Measurements from ENCODE around the gene ANKRD18B. TPM values are rescaled to one million over a fixed set of nuclear protein-coding genes. Genes with fewer than 3 reads are reported as not detected.
"Not testable (repeated sequence)": the region's sequence is repeated elsewhere in the genome, so short reads cannot be mapped to it uniquely, and the experiment has no call there.

The ANKRD18B gene
- total RNA-seq, 1 experiment from 2014 or later = 23.4 TPM

DNA sequence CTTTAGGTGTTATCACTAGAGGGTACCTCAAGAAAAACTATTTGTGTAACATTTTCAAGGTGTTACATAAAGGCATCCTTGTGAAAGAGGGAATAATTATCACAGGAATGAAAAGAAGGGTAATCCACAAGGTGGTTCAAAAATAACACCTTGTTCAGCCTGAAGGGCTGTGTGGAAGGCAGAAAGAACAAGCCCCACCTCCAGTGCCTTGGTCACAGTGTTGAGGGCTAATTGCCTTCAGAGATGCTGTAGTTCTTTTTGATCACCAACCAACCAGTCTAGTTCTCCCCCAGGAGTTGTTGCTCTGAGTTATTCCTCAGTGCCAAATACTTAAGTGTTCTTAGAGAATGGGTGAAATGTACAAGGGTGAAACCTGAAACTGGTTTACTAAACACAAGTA is 43.7 kb downstream of the ANKRD18B start:
- not testable (repeated sequence) for DNase-seq; H3K4me1 ChIP-seq; H3K4me3 ChIP-seq; H3K27me3 ChIP-seq; H3K9me3 ChIP-seq (replicated peaks); H3K27ac ChIP-seq; H3K36me3 ChIP-seq

DNA sequence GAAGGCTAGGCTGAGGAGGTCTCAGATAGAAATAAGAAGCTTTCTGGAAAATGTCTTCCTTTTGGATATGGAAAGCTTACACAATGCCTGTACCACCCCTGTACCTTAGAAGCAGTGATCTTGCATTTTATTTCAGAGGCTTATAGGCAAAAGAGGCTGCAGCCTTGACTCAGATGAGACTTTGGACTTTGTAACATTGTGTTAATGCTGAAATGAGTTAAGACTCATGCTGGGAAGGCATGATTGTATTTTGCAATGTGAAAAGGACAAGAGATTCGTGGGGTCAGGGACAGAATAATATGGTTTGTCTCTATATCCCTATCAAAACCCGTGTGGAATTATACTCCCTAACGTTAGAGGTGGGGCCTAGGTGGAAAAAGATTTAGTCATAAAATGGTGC is 53.7 kb downstream of the ANKRD18B start:
- not testable (repeated sequence) for DNase-seq; H3K4me1 ChIP-seq; H3K27ac ChIP-seq; H3K27me3 ChIP-seq; H3K9me3 ChIP-seq (replicated peaks); H3K4me3 ChIP-seq; H3K36me3 ChIP-seq

DNA sequence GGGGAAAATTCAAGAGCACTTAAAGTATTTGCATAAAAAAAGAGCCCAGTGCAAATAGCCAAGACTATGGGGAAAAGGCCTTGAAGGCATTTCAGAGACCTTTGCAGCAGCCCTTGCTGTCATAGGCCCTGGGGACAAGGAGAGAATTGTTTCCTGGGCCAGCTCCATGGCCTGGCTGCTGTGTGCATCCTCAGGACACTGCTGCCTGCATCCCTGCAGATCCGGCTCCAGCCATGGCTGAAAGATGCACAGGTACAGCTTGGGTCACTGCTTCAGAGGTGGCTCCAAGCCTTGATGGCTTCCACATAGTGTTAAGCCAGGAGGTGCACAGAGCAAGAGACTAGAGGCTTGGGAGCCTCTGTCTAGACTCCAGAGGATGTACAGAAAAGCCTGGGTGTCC is 55.9 kb downstream of the ANKRD18B start:
- H3K27me3 ChIP-seq; H3K4me1 ChIP-seq; H3K4me3 ChIP-seq; H3K36me3 ChIP-seq; DNase-seq; H3K27ac ChIP-seq; H3K9me3 ChIP-seq (replicated peaks): not testable (repeated sequence)

DNA sequence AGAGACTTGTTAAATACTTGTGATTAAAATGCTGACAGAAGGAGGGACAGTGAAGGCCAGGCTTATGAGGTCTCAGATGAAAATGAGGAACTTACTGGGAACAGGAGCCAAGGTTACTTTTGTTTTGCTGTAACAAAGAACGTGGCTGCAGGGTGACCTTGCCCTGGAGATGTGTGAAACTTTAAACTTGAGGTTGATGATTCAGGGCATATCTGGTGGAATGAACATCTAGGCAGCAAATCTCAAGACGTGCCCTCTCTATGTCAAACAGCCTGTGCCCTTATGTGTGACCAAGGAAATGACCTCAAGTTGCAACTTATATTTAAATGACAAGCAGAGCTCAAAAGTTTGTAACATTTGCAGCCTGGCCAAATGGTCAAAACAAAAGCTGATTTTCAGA is 58.6 kb downstream of the ANKRD18B start:
- H3K4me3 ChIP-seq; H3K36me3 ChIP-seq; H3K9me3 ChIP-seq (replicated peaks); H3K4me1 ChIP-seq; DNase-seq; H3K27ac ChIP-seq; H3K27me3 ChIP-seq: not testable (repeated sequence)

- not testable (repeated sequence) for H3K27ac ChIP-seq; H3K27me3 ChIP-seq; H3K36me3 ChIP-seq; H3K4me3 ChIP-seq; H3K9me3 ChIP-seq (replicated peaks); H3K4me1 ChIP-seq; DNase-seq
Measured at GRCh38 chr9:33586128-33586527, 62.1 kb downstream of the ANKRD18B start.

DNA sequence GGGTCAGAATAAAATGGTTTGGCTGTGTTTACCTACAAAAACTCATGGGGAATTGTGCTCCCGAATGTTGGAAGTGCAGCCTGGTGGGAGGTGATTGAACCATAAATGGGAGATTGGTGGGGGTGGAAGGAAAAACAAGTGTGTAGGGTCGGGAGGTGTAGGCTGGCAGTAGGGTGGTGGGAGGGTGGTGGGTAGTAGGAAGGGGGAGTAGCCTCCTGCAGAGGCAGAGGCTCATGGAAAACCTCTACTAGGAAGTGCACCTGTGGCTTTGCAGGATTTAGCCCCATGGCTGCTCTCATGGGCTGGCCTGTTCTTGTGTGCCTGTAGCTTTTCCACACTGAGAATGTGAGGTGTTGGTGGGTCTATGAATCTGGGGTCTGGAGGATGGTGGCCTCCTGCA is 63.7 kb downstream of the ANKRD18B start:
- not testable (repeated sequence) for H3K9me3 ChIP-seq (replicated peaks); DNase-seq; H3K4me3 ChIP-seq; H3K4me1 ChIP-seq; H3K27me3 ChIP-seq; H3K27ac ChIP-seq; H3K36me3 ChIP-seq

DNA sequence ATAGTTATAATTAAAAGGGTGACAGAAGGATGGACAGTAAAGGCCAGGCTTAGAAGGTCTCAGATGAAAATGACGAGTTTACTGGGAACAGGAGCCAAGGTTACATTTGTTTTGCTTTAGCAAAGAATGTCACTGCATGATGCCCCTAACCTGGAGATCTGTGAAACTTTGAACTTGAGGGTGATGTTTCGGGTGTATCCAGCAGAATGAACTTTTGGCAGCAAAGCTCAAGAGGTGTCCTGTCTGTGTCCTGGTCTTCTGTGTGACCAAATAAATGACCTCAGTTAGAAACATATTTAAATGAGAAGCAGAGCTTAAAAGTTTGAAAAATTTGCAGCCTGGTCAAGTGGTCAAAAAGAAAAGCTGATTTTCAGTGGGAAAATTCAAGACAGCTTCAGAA is 64.8 kb downstream of the ANKRD18B start:
- DNase-seq, H3K4me3 ChIP-seq: not testable (repeated sequence)

GRCh38 chr9:33590857-33591256 is 66.8 kb downstream of the ANKRD18B start:
- not testable (repeated sequence) for H3K9me3 ChIP-seq (replicated peaks); H3K4me1 ChIP-seq; H3K4me3 ChIP-seq; H3K27me3 ChIP-seq; H3K36me3 ChIP-seq; H3K27ac ChIP-seq; DNase-seq

More for the DNA sequence above, 64.8 kb downstream of the ANKRD18B start:
- not testable (repeated sequence) for H3K27ac ChIP-seq; H3K9me3 ChIP-seq (replicated peaks); H3K27me3 ChIP-seq; H3K4me1 ChIP-seq; H3K36me3 ChIP-seq

DNA sequence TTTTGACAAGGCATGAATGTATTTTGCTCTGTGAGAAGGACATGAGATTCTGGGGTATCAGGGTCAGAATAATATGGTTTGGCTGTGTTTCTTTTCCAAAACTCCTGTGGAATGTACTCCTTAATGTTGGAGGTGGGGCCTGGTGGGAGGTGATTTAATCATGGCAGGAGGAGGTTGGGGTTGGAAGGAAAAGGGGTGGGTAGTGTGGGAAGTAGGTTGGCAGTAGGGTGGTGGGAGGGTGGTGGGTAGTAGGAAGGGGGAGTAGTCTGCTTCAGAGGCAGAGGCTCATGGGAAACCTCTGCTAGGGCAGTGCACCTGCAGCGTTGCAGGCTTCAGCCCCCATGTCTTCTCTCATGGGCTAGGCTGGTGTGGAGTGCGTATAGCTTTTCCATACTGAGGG is 72.9 kb downstream of the ANKRD18B start:
- DNase-seq; H3K27me3 ChIP-seq; H3K9me3 ChIP-seq (replicated peaks); H3K27ac ChIP-seq; H3K36me3 ChIP-seq; H3K4me3 ChIP-seq; H3K4me1 ChIP-seq: not testable (repeated sequence)

- DNase-seq; H3K9me3 ChIP-seq (replicated peaks); H3K4me1 ChIP-seq; H3K4me3 ChIP-seq; H3K36me3 ChIP-seq; H3K27ac ChIP-seq; H3K27me3 ChIP-seq: not testable (repeated sequence)
Measured at GRCh38 chr9:33597386-33597785, 73.3 kb downstream of the ANKRD18B start.

- not testable (repeated sequence) for H3K4me3 ChIP-seq; H3K4me1 ChIP-seq; H3K27me3 ChIP-seq; H3K9me3 ChIP-seq (replicated peaks); H3K36me3 ChIP-seq; H3K27ac ChIP-seq; DNase-seq
Measured at GRCh38 chr9:33598796-33599379, 74.8 kb downstream of the ANKRD18B start.

DNA sequence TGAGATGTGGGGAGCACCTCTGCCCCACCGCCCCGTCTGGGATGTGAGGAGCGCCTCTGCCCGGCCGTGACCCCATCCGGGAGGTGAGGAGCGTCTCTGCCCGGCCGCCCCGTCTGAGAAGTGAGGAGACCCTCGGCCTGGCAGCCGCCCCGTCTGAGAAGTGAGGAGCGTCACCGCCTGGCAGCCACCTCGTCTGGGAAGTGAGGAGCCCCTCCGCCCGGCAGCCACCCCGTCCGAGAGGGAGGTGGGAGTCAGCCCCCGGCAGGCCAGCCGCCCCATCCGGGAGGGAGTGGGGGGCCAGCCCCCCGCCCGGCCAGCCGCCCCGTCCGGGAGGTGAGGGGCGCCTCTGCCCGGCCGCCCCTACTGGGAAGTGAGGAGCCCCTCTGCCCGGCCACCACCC is 76.9 kb downstream of the ANKRD18B start:
- not testable (repeated sequence) for H3K27me3 ChIP-seq; H3K27ac ChIP-seq; H3K4me1 ChIP-seq; DNase-seq; H3K9me3 ChIP-seq (replicated peaks); H3K36me3 ChIP-seq; H3K4me3 ChIP-seq

GRCh38 chr9:33604249-33604648 is 80.2 kb downstream of the ANKRD18B start:
- not testable (repeated sequence) for H3K9me3 ChIP-seq (replicated peaks); H3K4me1 ChIP-seq; H3K27me3 ChIP-seq; H3K27ac ChIP-seq; DNase-seq; H3K36me3 ChIP-seq; H3K4me3 ChIP-seq

- not testable (repeated sequence) for H3K36me3 ChIP-seq; H3K27ac ChIP-seq; H3K27me3 ChIP-seq; H3K4me1 ChIP-seq; H3K4me3 ChIP-seq; DNase-seq; H3K9me3 ChIP-seq (replicated peaks)
Measured at GRCh38 chr9:33604936-33605335, 80.9 kb downstream of the ANKRD18B start.

GRCh38 chr9:33611358-33611757 is 87.3 kb downstream of the ANKRD18B start:
- Histone ChIP-seq H3K4me1 (no peaks in the 10 kb centered on the region), H3K9me3 (replicated peaks) (no peaks in the 10 kb centered on the region), H3K4me3 (no peak overlapping the region), H3K27me3 (no peaks in the 10 kb centered on the region), H3K27ac (no peak overlapping the region), H3K36me3 (no peaks in the 10 kb centered on the region)
- DNase-seq = no peak

DNA sequence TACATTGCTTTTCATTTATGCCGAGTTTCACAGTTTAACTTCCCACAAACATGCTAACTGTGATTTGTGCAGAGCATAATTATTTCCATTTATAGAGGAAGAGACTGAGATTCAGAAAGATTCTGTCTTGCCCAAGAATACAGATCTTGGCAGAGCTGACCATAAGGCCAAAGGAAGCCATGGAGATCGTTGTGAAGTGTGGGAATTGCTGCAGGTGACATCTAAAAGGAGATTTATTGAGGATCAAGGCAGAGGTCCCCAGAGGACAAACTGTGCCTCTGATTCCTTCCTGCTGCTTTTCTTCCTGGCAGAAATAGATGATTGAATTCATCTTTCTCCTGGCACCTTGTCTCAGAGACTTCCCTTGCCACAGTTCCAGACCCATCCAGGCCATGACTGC is 88.4 kb downstream of the ANKRD18B start:
- H3K36me3 ChIP-seq; DNase-seq; H3K4me1 ChIP-seq; H3K4me3 ChIP-seq; H3K9me3 ChIP-seq (replicated peaks); H3K27me3 ChIP-seq; H3K27ac ChIP-seq: not testable (repeated sequence)

Data from SJCRH30 (cell line).